ENCODE results near the gene PAX7.

Gene PAX7

DNA sequence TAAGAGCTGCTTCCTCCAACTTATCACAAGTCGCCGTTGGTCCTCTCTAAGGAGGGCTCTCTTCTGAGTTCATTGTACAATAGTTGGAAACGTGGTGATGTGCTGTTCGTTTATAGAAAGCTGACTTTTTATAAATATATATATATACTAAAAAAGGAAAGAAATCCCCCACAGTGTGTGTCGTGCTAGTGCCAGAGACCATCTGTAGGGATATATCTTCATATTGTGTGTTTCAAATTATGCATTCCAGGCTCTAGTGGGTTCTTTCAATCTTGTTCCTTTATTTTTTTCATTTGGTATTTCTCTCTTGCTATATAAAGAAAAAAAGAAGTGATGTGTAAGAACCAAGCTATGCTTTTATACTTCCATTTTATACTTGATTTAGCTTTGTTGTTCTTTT lies 117.0 kb downstream of the PAX7 start:
- Histone ChIP-seq H3K9ac (ENCODE audit: low read depth, low read length) (no peak overlapping the region), H3K4me3 (ENCODE audit: low read depth, low read length) (no peak overlapping the region), H3K27ac (ENCODE audit: low read depth, low read length) (no peak overlapping the region), H3K36me3 (ENCODE audit: control insufficient read depth, insufficient read depth, low read length) (no peaks in the 10 kb centered on the region), H3K9me3 (ENCODE audit: control insufficient read depth, insufficient read depth, low read length) (no peaks in the 10 kb centered on the region), H3K27me3 (ENCODE audit: control insufficient read depth, insufficient read depth, low read length) (peaks cover 13% of the 10 kb centered on the region; the same call in 1 of the 2 replicates), H3K4me1 (ENCODE audit: control insufficient read depth, insufficient read depth, low read length) (no peaks in the 10 kb centered on the region)

DNA sequence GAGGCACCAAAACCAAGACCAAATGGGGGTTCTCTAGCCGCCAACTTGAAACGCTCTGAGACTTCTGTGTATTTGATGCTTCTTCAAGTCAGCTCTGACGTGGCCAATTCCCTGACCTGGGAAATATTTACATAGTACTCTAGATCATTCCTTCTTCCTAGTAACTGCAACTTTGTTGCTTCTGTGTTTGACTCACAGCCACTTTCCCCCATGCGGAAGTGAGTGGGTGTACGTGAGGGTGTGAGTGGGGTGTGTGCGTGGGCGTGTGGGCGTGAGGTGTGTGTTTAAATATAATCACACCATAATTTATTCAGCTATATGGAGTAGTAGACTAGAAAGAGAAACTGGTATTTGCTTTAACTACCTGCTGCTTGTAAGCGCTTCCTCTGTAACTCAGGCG lies 117.8 kb downstream of the PAX7 start:
- H3K9ac ChIP-seq (ENCODE audit: low read depth, low read length): no peak overlapping the region
- H3K4me1 ChIP-seq (ENCODE audit: control insufficient read depth, insufficient read depth, low read length): no peaks in the 10 kb centered on the region
- H3K9me3 ChIP-seq (ENCODE audit: control insufficient read depth, insufficient read depth, low read length): no peaks in the 10 kb centered on the region
- no peak overlapping the region for H3K4me3 ChIP-seq (ENCODE audit: low read depth, low read length)
- peaks cover 13% of the 10 kb centered on the region; the same call in 1 of the 2 replicates for H3K27me3 ChIP-seq (ENCODE audit: control insufficient read depth, insufficient read depth, low read length)
- no peaks in the 10 kb centered on the region for H3K36me3 ChIP-seq (ENCODE audit: control insufficient read depth, insufficient read depth, low read length)
- H3K27ac ChIP-seq (ENCODE audit: low read depth, low read length): no peak overlapping the region

GRCh38 chr1:18749569-18749968 lies 118.9 kb downstream of the PAX7 start:
- H3K4me3 ChIP-seq (ENCODE audit: low read depth, low read length): no peak overlapping the region
- no peaks in the 10 kb centered on the region for H3K9me3 ChIP-seq (ENCODE audit: control insufficient read depth, insufficient read depth, low read length)
- no peaks in the 10 kb centered on the region for H3K4me1 ChIP-seq (ENCODE audit: control insufficient read depth, insufficient read depth, low read length)
- no peaks in the 10 kb centered on the region for H3K36me3 ChIP-seq (ENCODE audit: control insufficient read depth, insufficient read depth, low read length)
- H3K27me3 ChIP-seq (ENCODE audit: control insufficient read depth, insufficient read depth, low read length): peaks cover 13% of the 10 kb centered on the region; the same call in 1 of the 2 replicates
- no peak overlapping the region for H3K27ac ChIP-seq (ENCODE audit: low read depth, low read length)
- H3K9ac ChIP-seq (ENCODE audit: low read depth, low read length): no peak overlapping the region

- Histone ChIP-seq H3K27ac (ENCODE audit: low read depth, low read length) (no peak overlapping the region), H3K9me3 (ENCODE audit: control insufficient read depth, insufficient read depth, low read length) (no peaks in the 10 kb centered on the region), H3K9ac (ENCODE audit: low read depth, low read length) (no peak overlapping the region), H3K4me1 (ENCODE audit: control insufficient read depth, insufficient read depth, low read length) (no peaks in the 10 kb centered on the region), H3K36me3 (ENCODE audit: control insufficient read depth, insufficient read depth, low read length) (no peaks in the 10 kb centered on the region), H3K27me3 (ENCODE audit: control insufficient read depth, insufficient read depth, low read length) (peaks cover 13% of the 10 kb centered on the region; the same call in 1 of the 2 replicates), H3K4me3 (ENCODE audit: low read depth, low read length) (no peak overlapping the region)
These were observed 120.0 kb downstream of the PAX7 start for GRCh38 chr1:18750600-18750999.

DNA sequence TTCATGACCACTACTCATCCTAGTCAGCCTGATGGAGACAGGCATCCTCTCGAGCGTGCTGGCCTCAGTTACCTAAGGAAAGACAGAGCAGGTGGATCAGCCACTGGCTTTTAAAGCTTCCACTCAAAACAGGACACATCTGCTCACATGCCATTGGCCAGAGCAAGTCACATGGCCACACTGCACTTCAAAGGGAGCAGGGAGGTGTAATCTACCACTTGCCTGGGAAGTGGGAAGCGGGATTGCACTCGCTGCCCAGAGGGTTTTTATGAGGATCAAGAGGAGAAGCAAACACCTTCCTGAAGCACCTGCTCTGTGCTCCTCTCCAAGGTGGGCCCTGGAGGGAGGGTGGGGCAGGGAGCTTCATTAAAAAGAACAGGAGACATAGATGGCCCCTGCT lies 120.8 kb downstream of the PAX7 start:
- H3K4me1 ChIP-seq (ENCODE audit: control insufficient read depth, insufficient read depth, low read length): no peaks in the 10 kb centered on the region
- no peak overlapping the region for H3K4me3 ChIP-seq (ENCODE audit: low read depth, low read length)
- H3K9ac ChIP-seq (ENCODE audit: low read depth, low read length): no peak overlapping the region
- H3K27me3 ChIP-seq (ENCODE audit: control insufficient read depth, insufficient read depth, low read length): peaks cover 13% of the 10 kb centered on the region; the same call in 1 of the 2 replicates
- no peaks in the 10 kb centered on the region for H3K36me3 ChIP-seq (ENCODE audit: control insufficient read depth, insufficient read depth, low read length)
- no peaks in the 10 kb centered on the region for H3K9me3 ChIP-seq (ENCODE audit: control insufficient read depth, insufficient read depth, low read length)
- no peak overlapping the region for H3K27ac ChIP-seq (ENCODE audit: low read depth, low read length)

DNA sequence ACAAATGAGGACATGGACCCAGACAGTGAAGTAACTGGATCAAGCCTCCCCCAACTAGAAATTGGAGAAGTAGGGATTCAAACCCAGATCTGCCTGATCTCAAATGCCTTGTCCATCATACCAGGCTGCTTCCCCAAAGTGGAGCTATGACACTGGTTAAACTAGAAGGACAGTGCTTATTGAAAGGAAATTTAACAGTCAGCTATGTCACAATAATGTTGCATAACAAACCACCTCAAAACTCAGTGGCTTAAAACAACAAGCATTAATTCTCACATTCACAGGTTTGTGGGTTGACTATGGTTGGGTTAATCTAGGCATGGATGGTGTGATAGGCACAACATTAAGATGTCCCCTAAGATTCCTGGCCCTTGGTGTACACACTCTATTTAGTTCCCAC lies 121.8 kb downstream of the PAX7 start:
- Histone ChIP-seq H3K9ac (ENCODE audit: low read depth, low read length) (no peak overlapping the region), H3K36me3 (ENCODE audit: control insufficient read depth, insufficient read depth, low read length) (no peaks in the 10 kb centered on the region), H3K27me3 (ENCODE audit: control insufficient read depth, insufficient read depth, low read length) (peaks cover 13% of the 10 kb centered on the region; the same call in 1 of the 2 replicates), H3K27ac (ENCODE audit: low read depth, low read length) (no peak overlapping the region), H3K9me3 (ENCODE audit: control insufficient read depth, insufficient read depth, low read length) (no peaks in the 10 kb centered on the region; the same call in 1 of the 2 replicates), H3K4me3 (ENCODE audit: low read depth, low read length) (no peak overlapping the region), H3K4me1 (ENCODE audit: control insufficient read depth, insufficient read depth, low read length) (no peaks in the 10 kb centered on the region)

DNA sequence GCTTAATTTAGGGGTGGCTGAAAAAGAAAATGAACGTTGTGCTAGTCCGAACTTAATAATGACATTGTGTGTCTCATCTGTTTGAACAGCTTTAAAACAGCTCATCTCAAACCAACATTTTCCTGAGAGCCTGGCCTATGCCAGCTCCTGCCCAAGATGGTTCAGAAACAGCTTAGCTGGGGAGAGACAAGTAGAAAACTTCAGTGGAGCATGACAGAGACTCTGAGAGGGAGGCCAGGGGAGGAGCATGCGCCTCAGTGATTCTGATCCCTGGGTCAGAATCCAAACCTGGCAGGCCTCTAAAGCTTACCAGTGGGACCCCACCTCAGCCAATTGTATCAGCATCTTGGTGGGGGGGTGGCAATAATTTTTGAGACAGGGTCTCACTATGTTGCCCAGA lies 129.5 kb downstream of the PAX7 start:
- Histone ChIP-seq H3K4me3 (ENCODE audit: low read depth, low read length) (no peak overlapping the region), H3K27me3 (ENCODE audit: control insufficient read depth, insufficient read depth, low read length) (no peaks in the 10 kb centered on the region), H3K27ac (ENCODE audit: low read depth, low read length) (no peak overlapping the region), H3K9me3 (ENCODE audit: control insufficient read depth, insufficient read depth, low read length) (no peaks in the 10 kb centered on the region; the same call in 1 of the 2 replicates), H3K36me3 (ENCODE audit: control insufficient read depth, insufficient read depth, low read length) (no peaks in the 10 kb centered on the region), H3K9ac (ENCODE audit: low read depth, low read length) (no peak overlapping the region), H3K4me1 (ENCODE audit: control insufficient read depth, insufficient read depth, low read length) (no peaks in the 10 kb centered on the region)

DNA sequence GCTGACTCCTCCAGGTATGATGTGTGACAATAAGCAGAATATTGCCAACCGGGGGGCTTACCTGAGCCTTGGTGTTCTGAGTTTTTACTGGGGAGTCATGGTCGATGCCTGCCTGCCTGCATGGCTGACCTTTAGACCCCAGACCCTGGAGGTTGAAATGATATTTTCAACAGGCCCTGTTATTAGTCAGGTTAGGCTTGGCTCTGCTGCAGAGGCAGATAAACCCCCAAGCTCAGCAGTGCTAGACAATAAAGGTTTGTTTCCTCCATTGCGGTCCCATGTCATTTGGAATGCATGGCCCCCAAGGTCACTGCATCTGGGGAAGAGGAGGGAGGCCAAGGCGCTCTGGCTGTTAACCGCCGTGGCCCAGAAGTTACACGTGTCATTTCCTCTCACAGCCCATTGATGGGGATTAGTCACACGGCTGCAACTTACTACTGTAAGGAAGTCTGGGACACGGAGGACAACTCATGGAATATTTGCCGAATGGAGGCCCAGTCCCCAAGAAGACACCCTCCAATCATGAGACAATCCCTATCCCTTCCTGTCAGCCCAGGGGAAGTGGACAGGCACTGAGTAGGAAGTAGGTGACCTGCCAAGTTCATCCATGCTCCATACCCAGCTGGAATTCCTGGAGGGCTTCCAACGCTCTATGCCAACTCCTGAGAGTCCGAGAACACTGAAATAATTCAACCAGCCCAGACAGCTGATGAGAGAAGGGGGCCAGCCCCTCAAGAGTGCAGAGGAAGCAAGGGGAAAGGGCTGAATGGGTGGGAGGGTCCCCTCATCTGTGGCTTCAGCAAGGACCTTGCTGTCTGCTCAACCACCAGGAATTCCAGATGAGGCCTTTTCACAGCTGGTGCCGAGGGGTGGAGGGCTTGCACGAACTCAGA lies 131.5 kb downstream of the PAX7 start:
- Histone ChIP-seq H3K4me3 (ENCODE audit: low read depth, low read length) (no peak overlapping the region), H3K27me3 (ENCODE audit: control insufficient read depth, insufficient read depth, low read length) (no peaks in the 10 kb centered on the region), H3K27ac (ENCODE audit: low read depth, low read length) (no peak overlapping the region), H3K4me1 (ENCODE audit: control insufficient read depth, insufficient read depth, low read length) (no peaks in the 10 kb centered on the region), H3K36me3 (ENCODE audit: control insufficient read depth, insufficient read depth, low read length) (no peaks in the 10 kb centered on the region), H3K9ac (ENCODE audit: low read depth, low read length) (no peak overlapping the region), H3K9me3 (ENCODE audit: control insufficient read depth, insufficient read depth, low read length) (no peaks in the 10 kb centered on the region; the same call in 1 of the 2 replicates)

DNA sequence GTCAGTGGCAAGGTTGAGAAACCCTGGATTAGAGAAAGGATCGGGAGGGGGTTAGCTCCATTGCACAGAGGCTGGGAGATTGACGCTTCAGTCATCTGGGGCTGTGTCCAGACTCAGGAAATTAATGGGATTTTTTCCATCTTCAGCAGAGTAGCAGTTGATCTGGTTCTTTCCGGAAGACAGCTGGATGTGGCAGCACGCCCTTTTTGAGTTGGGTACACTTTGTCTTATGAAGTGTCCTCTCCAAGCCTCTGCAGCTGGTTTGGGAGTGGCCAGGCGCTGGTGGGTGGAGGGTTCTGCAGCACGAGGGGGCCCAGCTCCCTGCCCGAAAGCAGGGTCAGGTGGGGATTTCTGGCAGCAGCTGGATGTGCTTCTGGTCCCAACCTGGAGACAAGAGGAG lies 133.7 kb downstream of the PAX7 start:
- Histone ChIP-seq H3K9me3 (ENCODE audit: control insufficient read depth, insufficient read depth, low read length) (no peaks in the 10 kb centered on the region), H3K4me3 (ENCODE audit: low read depth, low read length) (no peak overlapping the region), H3K27ac (ENCODE audit: low read depth, low read length) (no peak overlapping the region), H3K9ac (ENCODE audit: low read depth, low read length) (no peak overlapping the region), H3K4me1 (ENCODE audit: control insufficient read depth, insufficient read depth, low read length) (no peaks in the 10 kb centered on the region), H3K36me3 (ENCODE audit: control insufficient read depth, insufficient read depth, low read length) (no peaks in the 10 kb centered on the region), H3K27me3 (ENCODE audit: control insufficient read depth, insufficient read depth, low read length) (0 out of 2 replicates have a peak, but pooled peaks cover under 1% of the 10 kb centered on the region)

DNA sequence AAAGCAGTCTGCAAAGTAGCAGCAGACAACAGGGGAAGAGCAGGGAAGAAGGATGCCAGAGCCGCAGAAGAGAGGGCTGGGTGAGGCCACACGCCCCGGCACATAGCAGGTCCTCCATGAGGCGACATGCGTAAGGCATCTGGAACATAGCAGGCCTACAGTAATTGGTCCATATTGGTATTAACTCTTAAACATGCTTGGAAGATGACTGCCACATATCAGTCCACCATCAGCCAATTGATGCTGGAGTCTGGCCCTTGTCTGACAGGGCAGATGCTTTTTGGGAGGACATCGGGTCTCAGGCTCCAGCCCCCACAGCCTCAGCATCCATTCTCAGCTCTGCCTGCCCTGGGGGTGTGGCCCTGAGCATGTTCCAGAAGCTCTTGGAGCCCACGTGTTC lies 135.1 kb downstream of the PAX7 start:
- Histone ChIP-seq H3K4me3 (ENCODE audit: low read depth, low read length) (no peak overlapping the region), H3K4me1 (ENCODE audit: control insufficient read depth, insufficient read depth, low read length) (no peaks in the 10 kb centered on the region), H3K36me3 (ENCODE audit: control insufficient read depth, insufficient read depth, low read length) (no peaks in the 10 kb centered on the region), H3K27ac (ENCODE audit: low read depth, low read length) (no peak overlapping the region), H3K9me3 (ENCODE audit: control insufficient read depth, insufficient read depth, low read length) (no peaks in the 10 kb centered on the region), H3K27me3 (ENCODE audit: control insufficient read depth, insufficient read depth, low read length) (0 out of 2 replicates have a peak, but pooled peaks cover 9% of the 10 kb centered on the region), H3K9ac (ENCODE audit: low read depth, low read length) (no peak overlapping the region)

- Histone ChIP-seq H3K9me3 (ENCODE audit: control insufficient read depth, insufficient read depth, low read length) (no peaks in the 10 kb centered on the region), H3K36me3 (ENCODE audit: control insufficient read depth, insufficient read depth, low read length) (no peaks in the 10 kb centered on the region), H3K4me3 (ENCODE audit: low read depth, low read length) (no peak overlapping the region), H3K27ac (ENCODE audit: low read depth, low read length) (no peak overlapping the region), H3K9ac (ENCODE audit: low read depth, low read length) (no peak overlapping the region), H3K4me1 (ENCODE audit: control insufficient read depth, insufficient read depth, low read length) (no peaks in the 10 kb centered on the region), H3K27me3 (ENCODE audit: control insufficient read depth, insufficient read depth, low read length) (0 out of 2 replicates have a peak, but pooled peaks cover 9% of the 10 kb centered on the region)
These were observed 135.7 kb downstream of the PAX7 start for GRCh38 chr1:18766328-18766727.
